PC-3 (cell line): ENCODE data around the gene SCG2. TPM values are rescaled to one million over a fixed set of nuclear protein-coding genes. Genes with fewer than 3 reads are reported as not detected.

Experiments used
- ATAC-seq: fragments of 200-7000 bp; cut with Tn5 transposase; 2 replicates; pipeline ENCODE4 v1.9.1; 2020; ENCODE audit warnings: mild to moderate bottlenecking, moderate library complexity
- BruUV-seq: library from RNA; stranded (reverse); fragments of 400-500 nt; replicated peaks from 2 replicates; lab custom pipeline; 2021; lab: Mats Ljungman, UMichigan
- CTCF ChIA-PET: fragments of 300-600 bp; sonication (Branson Sonifier 250); formaldehyde crosslinking; loops from one replicate; lab custom pipeline; 2022; ENCODE audit warnings: antibody characterized with exemption; lab: Charles Lee
- POLR2A ChIA-PET: fragments of 300-600 bp; sonication (Branson Sonifier 250); formaldehyde crosslinking; loops from one replicate; lab custom pipeline; 2022; ENCODE audit warnings: antibody characterized with exemption; ENCODE audit not compliant: unreplicated experiment; lab: Charles Lee
- DNase-seq: peaks from one replicate; pipeline ENCODE4 v3.0.0-alpha.2; 2015
- H2AFZ ChIP-seq: fragments of 300-600 bp; sonication (generic); 2 replicates; pipeline ENCODE4 v1.6.0; 2016; ENCODE audit warnings: antibody characterized with exemption, low read length
- H3F3A ChIP-seq: fragments of 300-600 bp; sonication (generic); one replicate; pipeline ENCODE4 v1.6.0; 2017; ENCODE audit warnings: antibody characterized with exemption, low read length, control low read depth, mild to moderate bottlenecking; ENCODE audit not compliant: unreplicated experiment
- H3K27ac ChIP-seq: fragments of 300-600 bp; sonication (generic); 2 replicates; pipeline ENCODE4 v1.5.1; 2016; ENCODE audit warnings: mild to moderate bottlenecking, low read length
- H3K27me3 ChIP-seq: fragments of 300-600 bp; sonication (generic); 2 replicates; pipeline ENCODE4 v1.6.1; 2016; ENCODE audit warnings: low read length, mixed read lengths
- H3K36me3 ChIP-seq: fragments of 300-600 bp; sonication (generic); 2 replicates; pipeline ENCODE4 v1.6.1; 2016; ENCODE audit warnings: low read depth, mixed run types, low read length, mixed read lengths
- H3K4me1 ChIP-seq: fragments of 300-600 bp; sonication (generic); 2 replicates; pipeline ENCODE4 v1.5.1; 2016; ENCODE audit warnings: low read length; ENCODE audit not compliant: insufficient read depth
- H3K4me2 ChIP-seq: fragments of 300-600 bp; sonication (generic); 2 replicates; pipeline ENCODE4 v1.6.0; 2016; ENCODE audit warnings: low read length
- H3K4me3 ChIP-seq: fragments of 300-600 bp; sonication (generic); 2 replicates; pipeline ENCODE4 v1.5.1; 2016; ENCODE audit warnings: mild to moderate bottlenecking, low read length, mixed read lengths
- H3K79me2 ChIP-seq: fragments of 300-600 bp; sonication (generic); 2 replicates; pipeline ENCODE4 v1.6.1; 2017; ENCODE audit warnings: low read length, mixed read lengths
- H3K9ac ChIP-seq: fragments of 300-600 bp; sonication (generic); 2 replicates; pipeline ENCODE4 v1.6.0; 2016; ENCODE audit warnings: mild to moderate bottlenecking, low read length
- H3K9me2 ChIP-seq: fragments of 300-600 bp; sonication (generic); replicated peaks from 2 replicates; pipeline ENCODE4 v1.6.1; 2016; ENCODE audit warnings: mixed run types, low read length, mixed read lengths
- H3K9me3 ChIP-seq: fragments of 300-600 bp; sonication (generic); 2 replicates; pipeline ENCODE4 v1.6.1; 2016; ENCODE audit warnings: low read length, mixed read lengths
- H4K20me1 ChIP-seq: fragments of 300-600 bp; sonication (generic); 2 replicates; pipeline ENCODE4 v1.6.1; 2016; ENCODE audit warnings: low read length, mixed read lengths
- EZH2 ChIP-seq: fragments of 300-600 bp; sonication (generic); IDR thresholded peaks from one replicate; pipeline ENCODE4 v1.6.1; 2017; ENCODE audit warnings: antibody characterized with exemption, mild to moderate bottlenecking, low read length; ENCODE audit not compliant: unreplicated experiment
- EZH2phosphoT487 ChIP-seq: fragments of 300-600 bp; sonication (generic); IDR thresholded peaks from 2 replicates; pipeline ENCODE4 v1.6.1; 2018; ENCODE audit warnings: mild to moderate bottlenecking, antibody characterized with exemption, low read length, borderline replicate concordance
- intact Hi-C: fragments of 100-400 bp; cut with micrococcal nuclease; formaldehyde crosslinking; loops from 2 replicates; pipeline ENCODE4 v1.9.0; 2023
- total RNA-seq: library from RNA; depleted of rRNA; stranded (reverse); fragments of >200 nt; gene quantifications from 2 replicates; pipeline ENCODE4 v1.2.3, GENCODE V29; 2014
- TF ChIP-seq, protein P1 (sequence below): fragments of 300-600 bp; sonication (generic); conservative IDR thresholded peaks from 2 replicates; pipeline ENCODE4 v1.5.1; 2017; ENCODE audit warnings: antibody characterized with exemption, low read depth, mild to moderate bottlenecking, low read length

Gene SCG2
- total RNA-seq, 1 experiment from 2014 or later = 0.51 TPM

DNA sequence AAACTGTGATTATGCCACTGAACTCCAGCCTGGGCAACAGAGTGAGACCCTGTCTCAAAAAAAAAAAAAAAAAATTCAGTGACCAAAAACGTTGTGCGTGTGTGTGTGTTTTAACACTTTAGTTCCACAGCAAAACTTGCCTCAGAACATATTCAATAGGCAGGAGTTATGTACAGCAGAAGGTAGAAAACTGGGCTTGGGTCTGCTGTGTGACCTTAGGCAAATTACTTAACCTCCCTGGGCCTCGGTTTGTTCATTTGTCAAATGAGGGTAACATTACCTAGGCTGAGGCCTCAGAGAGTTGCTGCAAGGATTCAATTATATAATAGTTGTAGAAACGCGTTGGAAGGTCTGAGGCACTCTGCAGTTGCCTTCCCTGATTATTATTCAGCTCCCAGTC is 10.3 kb upstream of the SCG2 start:
- H3K4me1 ChIP-seq = peaks cover 10% of the 10 kb centered on the region
- no peaks in the 10 kb centered on the region for H3F3A ChIP-seq
- H3K9me2 ChIP-seq = no peaks in the 10 kb centered on the region
- no peaks in the 10 kb centered on the region for H3K36me3 ChIP-seq
- H3K9me3 ChIP-seq = no peaks in the 10 kb centered on the region
- no peak for TF ChIP-seq EZH2
- no peak for TF ChIP-seq EZH2phosphoT487
- TF ChIP-seq, protein P1, sequence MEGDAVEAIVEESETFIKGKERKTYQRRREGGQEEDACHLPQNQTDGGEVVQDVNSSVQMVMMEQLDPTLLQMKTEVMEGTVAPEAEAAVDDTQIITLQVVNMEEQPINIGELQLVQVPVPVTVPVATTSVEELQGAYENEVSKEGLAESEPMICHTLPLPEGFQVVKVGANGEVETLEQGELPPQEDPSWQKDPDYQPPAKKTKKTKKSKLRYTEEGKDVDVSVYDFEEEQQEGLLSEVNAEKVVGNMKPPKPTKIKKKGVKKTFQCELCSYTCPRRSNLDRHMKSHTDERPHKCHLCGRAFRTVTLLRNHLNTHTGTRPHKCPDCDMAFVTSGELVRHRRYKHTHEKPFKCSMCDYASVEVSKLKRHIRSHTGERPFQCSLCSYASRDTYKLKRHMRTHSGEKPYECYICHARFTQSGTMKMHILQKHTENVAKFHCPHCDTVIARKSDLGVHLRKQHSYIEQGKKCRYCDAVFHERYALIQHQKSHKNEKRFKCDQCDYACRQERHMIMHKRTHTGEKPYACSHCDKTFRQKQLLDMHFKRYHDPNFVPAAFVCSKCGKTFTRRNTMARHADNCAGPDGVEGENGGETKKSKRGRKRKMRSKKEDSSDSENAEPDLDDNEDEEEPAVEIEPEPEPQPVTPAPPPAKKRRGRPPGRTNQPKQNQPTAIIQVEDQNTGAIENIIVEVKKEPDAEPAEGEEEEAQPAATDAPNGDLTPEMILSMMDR = no peak
- intact Hi-C loops = loop anchor here (10.0 kb wide), 1 partner anchor 182 kb away; no protein-coding TSS in a partner anchor
- no peaks in the 10 kb centered on the region for H4K20me1 ChIP-seq
- ChIA-PET CTCF (interaction anchor here (0.5 kb wide), 1 partner anchor 354 kb away, joined by 4 read pairs; no protein-coding TSS in a partner anchor), POLR2A (no interaction called here)
- H2AFZ ChIP-seq = peak overlapping the region; percentile 93
- peak overlapping the region; percentile 92 for H3K4me2 ChIP-seq
- ATAC-seq (peak; percentile 3; the same call in 1 of the 2 replicates), DNase-seq (no peak)
- peak overlapping the region; percentile 63 for H3K4me3 ChIP-seq
- no peaks in the 10 kb centered on the region for H3K27me3 ChIP-seq
- no TSS peak for BruUV-seq
- peak overlapping the region; percentile 60 for H3K27ac ChIP-seq
- peak overlapping the region; percentile 41; the same call in 1 of the 2 replicates for H3K9ac ChIP-seq
- H3K79me2 ChIP-seq = no peaks in the 10 kb centered on the region

DNA sequence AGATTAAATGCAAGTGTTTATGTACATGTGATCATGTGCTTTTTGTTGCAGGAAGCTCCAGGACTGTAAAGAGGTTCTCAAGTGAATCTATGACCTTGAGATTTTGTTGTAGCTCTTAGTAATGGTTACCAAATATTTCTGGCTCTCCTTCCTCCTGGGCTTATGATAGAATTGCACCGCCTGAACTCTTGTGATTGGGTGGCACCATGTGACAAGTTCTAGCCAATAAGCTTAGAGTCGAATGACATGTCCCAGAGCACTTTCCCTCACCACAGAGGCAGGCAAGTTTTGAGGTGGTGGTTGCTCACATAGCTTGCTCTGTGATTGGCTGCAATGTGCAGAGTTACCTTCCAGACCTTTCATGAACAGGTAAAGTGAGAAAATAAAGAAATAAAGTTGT is 8.9 kb upstream of the SCG2 start:
- Histone ChIP-seq H2AFZ (no peak overlapping the region), H3K27me3 (no peaks in the 10 kb centered on the region), H3F3A (no peaks in the 10 kb centered on the region), H4K20me1 (no peaks in the 10 kb centered on the region), H3K9ac (no peak overlapping the region), H3K36me3 (no peaks in the 10 kb centered on the region), H3K4me2 (no peak overlapping the region), H3K9me3 (no peaks in the 10 kb centered on the region), H3K4me1 (peaks cover 10% of the 10 kb centered on the region), H3K27ac (no peak overlapping the region), H3K4me3 (no peak overlapping the region), H3K9me2 (no peaks in the 10 kb centered on the region), H3K79me2 (no peaks in the 10 kb centered on the region)
- no TSS peak for BruUV-seq
- intact Hi-C loops = loop anchor here (10.0 kb wide), 1 partner anchor 184 kb away; no protein-coding TSS in a partner anchor
- no peak for DNase-seq
- no peak for ATAC-seq
- ChIA-PET CTCF (no interaction called here), POLR2A (no interaction called here)
- TF ChIP-seq EZH2phosphoT487 (no peak), EZH2 (no peak)
- TF ChIP-seq, protein P1 = no peak

DNA sequence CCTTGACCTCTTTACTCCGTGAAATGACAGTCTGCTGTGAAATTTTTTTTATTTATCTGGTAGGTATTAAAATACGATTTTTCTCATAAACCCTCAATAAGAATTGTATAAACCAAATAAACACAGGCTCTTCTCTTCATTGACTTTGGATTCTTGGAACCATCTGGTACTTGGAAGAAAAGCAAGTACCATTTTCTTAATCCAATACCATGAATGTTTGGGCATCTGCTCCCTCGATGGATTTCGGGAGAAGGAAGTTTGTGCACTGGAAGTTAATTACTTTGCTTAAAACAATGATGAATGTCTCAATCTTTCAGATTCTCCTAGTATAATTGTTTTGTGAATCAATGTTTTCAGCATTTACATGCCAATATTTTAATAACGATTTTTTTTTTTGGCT is 5.3 kb upstream of the SCG2 start:
- intact Hi-C loops = loop anchor here (10.0 kb wide), 1 partner anchor 633 kb away; no protein-coding TSS in a partner anchor
- H4K20me1 ChIP-seq = no peaks in the 10 kb centered on the region
- no TSS peak for BruUV-seq

More for the DNA sequence above, 5.3 kb upstream of the SCG2 start:
- Histone ChIP-seq H2AFZ (no peak overlapping the region), H3K9me3 (no peaks in the 10 kb centered on the region), H3K4me1 (peaks cover 1% of the 10 kb centered on the region), H3K9me2 (no peaks in the 10 kb centered on the region), H3K27ac (no peak overlapping the region), H3K9ac (no peak overlapping the region), H3K36me3 (no peaks in the 10 kb centered on the region), H3F3A (no peaks in the 10 kb centered on the region), H3K4me3 (no peak overlapping the region), H3K4me2 (no peak overlapping the region), H3K79me2 (no peaks in the 10 kb centered on the region), H3K27me3 (no peaks in the 10 kb centered on the region)
- TF ChIP-seq EZH2 = no peak
- TF ChIP-seq, protein P1 = no peak
- no peak for TF ChIP-seq EZH2phosphoT487
- POLR2A ChIA-PET = no interaction called here
- no peak for DNase-seq
- CTCF ChIA-PET = no interaction called here
- no peak for ATAC-seq
